Brain microvascular endothelial cell (primary cell): ENCODE measurements around the gene SEMA5A.

ENCODE experiments used
- DNase-seq: peaks from one replicate; pipeline ENCODE4 v3.0.0-alpha.2; 2020
- H3K27ac ChIP-seq: fragments of 250-450 bp; sonication (Bioruptor Pico); 2 replicates; pipeline ENCODE4 v1.5.1; 2020; ENCODE audit warnings: mild to moderate bottlenecking, moderate library complexity
- H3K27me3 ChIP-seq: fragments of 250-450 bp; sonication (Bioruptor Pico); replicated peaks from 2 replicates; pipeline ENCODE4 v1.5.1; 2020; ENCODE audit warnings: mild to moderate bottlenecking
- H3K36me3 ChIP-seq: fragments of 250-450 bp; sonication (Bioruptor Pico); replicated peaks from 2 replicates; pipeline ENCODE4 v1.5.1; 2020; ENCODE audit warnings: mild to moderate bottlenecking
- H3K4me3 ChIP-seq: 2 replicates; pipeline ENCODE4 v1.5.1; 2011; ENCODE audit warnings: low read depth, mild to moderate bottlenecking, control low read depth, low read length, moderate library complexity
- in situ Hi-C: cut with HindIII; loops from 2 replicates; pipeline ENCODE4 v1.10.0; 2017; ENCODE audit warnings: low sequenced_read_pairs, low pct_ligation_motif_present
- TF ChIP-seq, protein P1 (sequence below): IDR thresholded peaks from 2 replicates; pipeline ENCODE4 v1.5.1; 2011; ENCODE audit warnings: low read depth, mild to moderate bottlenecking, moderate library complexity, low read length, control low read depth, inconsistent platforms; ENCODE audit errors: missing control alignments

Gene SEMA5A

GRCh38 chr5:9013147-9013546 lies 532.7 kb downstream of the SEMA5A start:
- DNase-seq: no peak
- Histone ChIP-seq H3K36me3 (no peaks in the 10 kb centered on the region), H3K27me3 (no peaks in the 10 kb centered on the region), H3K27ac (peak overlapping the region; percentile 73), H3K4me3 (no peak overlapping the region)
- TF ChIP-seq, protein P1, sequence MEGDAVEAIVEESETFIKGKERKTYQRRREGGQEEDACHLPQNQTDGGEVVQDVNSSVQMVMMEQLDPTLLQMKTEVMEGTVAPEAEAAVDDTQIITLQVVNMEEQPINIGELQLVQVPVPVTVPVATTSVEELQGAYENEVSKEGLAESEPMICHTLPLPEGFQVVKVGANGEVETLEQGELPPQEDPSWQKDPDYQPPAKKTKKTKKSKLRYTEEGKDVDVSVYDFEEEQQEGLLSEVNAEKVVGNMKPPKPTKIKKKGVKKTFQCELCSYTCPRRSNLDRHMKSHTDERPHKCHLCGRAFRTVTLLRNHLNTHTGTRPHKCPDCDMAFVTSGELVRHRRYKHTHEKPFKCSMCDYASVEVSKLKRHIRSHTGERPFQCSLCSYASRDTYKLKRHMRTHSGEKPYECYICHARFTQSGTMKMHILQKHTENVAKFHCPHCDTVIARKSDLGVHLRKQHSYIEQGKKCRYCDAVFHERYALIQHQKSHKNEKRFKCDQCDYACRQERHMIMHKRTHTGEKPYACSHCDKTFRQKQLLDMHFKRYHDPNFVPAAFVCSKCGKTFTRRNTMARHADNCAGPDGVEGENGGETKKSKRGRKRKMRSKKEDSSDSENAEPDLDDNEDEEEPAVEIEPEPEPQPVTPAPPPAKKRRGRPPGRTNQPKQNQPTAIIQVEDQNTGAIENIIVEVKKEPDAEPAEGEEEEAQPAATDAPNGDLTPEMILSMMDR: no peak
- in situ Hi-C loops: no loop called here

DNA sequence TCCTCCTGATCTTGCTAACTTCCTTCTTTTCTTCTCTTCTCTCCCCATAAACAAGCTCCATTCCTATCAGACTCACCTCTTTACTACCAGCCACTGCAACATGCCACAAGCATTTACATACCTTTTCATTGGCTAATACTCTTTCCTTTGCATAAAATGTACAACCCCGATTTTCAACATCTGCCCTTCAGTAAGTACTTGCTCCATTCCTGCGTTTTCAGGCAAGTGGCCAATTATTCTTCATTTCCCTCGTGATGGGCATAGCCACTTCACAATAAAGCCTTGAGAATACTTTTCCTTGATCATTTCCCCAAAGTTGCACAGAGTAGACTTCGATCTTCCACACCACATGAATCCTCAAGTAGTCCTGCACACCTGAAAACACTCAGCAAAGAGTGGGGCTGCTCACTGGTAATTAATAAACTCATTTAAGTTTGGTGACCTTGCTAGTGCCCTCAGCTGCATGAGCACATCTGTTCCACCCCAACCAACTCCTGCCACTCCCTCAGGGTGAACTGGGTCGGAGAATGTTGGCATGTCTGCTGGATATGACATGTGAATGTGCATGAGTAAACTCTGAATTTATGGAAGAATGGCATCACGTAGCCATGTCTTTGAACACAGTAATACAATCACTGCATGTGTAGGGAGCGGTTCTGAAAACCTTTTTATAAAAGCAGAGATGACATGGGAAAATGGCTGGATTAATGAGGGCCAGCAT lies 535.8 kb downstream of the SEMA5A start:
- DNase-seq: no peak
- H3K27ac ChIP-seq: no peak overlapping the region
- H3K4me3 ChIP-seq: no peak overlapping the region
- no peaks in the 10 kb centered on the region for H3K36me3 ChIP-seq
- TF ChIP-seq, protein P1: no peak
- no peaks in the 10 kb centered on the region for H3K27me3 ChIP-seq
- in situ Hi-C loops: no loop called here

GRCh38 chr5:8997542-8998070 lies 548.3 kb downstream of the SEMA5A start:
- TF ChIP-seq, protein P1: no peak
- no peak overlapping the region for H3K4me3 ChIP-seq
- H3K36me3 ChIP-seq: no peaks in the 10 kb centered on the region
- in situ Hi-C loops: no loop called here
- H3K27ac ChIP-seq: no peak overlapping the region
- DNase-seq: no peak
- no peaks in the 10 kb centered on the region for H3K27me3 ChIP-seq

DNA sequence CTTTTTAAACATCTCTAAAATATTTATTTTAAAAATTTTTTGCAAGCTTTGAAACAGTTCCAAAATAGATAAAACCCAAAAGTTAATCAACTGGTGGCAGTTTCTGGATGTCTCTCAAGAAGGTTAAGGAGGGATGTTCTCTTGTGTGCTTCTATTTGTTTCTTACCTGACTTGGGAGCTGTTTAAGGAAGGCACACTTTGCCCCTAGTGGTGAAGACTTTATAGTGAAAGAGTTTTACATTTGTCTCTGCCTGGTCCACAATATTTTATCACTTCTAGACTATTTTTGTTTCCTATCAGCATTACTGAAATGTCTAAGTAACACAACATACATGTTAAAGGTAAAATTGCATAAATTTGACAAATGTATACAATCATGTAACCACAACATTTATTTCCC lies 552.8 kb downstream of the SEMA5A start:
- H3K27me3 ChIP-seq: no peaks in the 10 kb centered on the region
- in situ Hi-C loops: no loop called here
- no peak for DNase-seq
- H3K36me3 ChIP-seq: no peaks in the 10 kb centered on the region
- H3K4me3 ChIP-seq: no peak overlapping the region
- TF ChIP-seq, protein P1: peak; percentile 59
- H3K27ac ChIP-seq: no peak overlapping the region
